A549 (cell line): ENCODE results near the gene DEPDC1B.

Source experiments
- CBX8 ChIP-seq: fragments of 200-600 bp; sonication (generic); IDR thresholded peaks from 2 replicates; pipeline ENCODE4 v1.6.1; 2016
- CEBPB ChIP-seq, 2 experiments: fragments of >200 bp in 1 of 2; sonication (Bioruptor Twin) in 1 of 2; formaldehyde crosslinking in 1 of 2; IDR thresholded peaks; 2 replicates each; pipeline ENCODE4 v1.6.1; 2012 to 2016
- CTCF ChIP-seq: fragments of >200 bp; sonication (Bioruptor Twin); formaldehyde crosslinking; IDR thresholded peaks from 3 replicates; pipeline ENCODE4 v1.5.1; 2016
- EP300 ChIP-seq, 2 experiments: fragments of >200 bp; sonication (Bioruptor Twin); formaldehyde crosslinking; IDR thresholded peaks; 2 replicates in 1 of 2; 3 replicates in 1 of 2; pipeline ENCODE4 v1.6.1; 2016 to 2017
- HOXA7 ChIP-seq: fragments of 250-450 bp; sonication (Bioruptor Pico); IDR thresholded peaks from 2 replicates; pipeline ENCODE4 v1.5.0; 2020; ENCODE audit warnings: mild to moderate bottlenecking, moderate library complexity
- KDM1A ChIP-seq: fragments of 200-600 bp; sonication (generic); IDR thresholded peaks from 2 replicates; pipeline ENCODE4 v1.6.1; 2016; ENCODE audit warnings: low read depth, mild to moderate bottlenecking
- MAX ChIP-seq: IDR thresholded peaks from 2 replicates; pipeline ENCODE4 v1.6.1; 2012
- POLR2A ChIP-seq: IDR thresholded peaks from 2 replicates; pipeline ENCODE4 v1.6.1; 2012; ENCODE audit warnings: mild to moderate bottlenecking, low read length
- POLR2AphosphoS2 ChIP-seq: conservative IDR thresholded peaks from 2 replicates; pipeline ENCODE4 v1.6.1; 2012; ENCODE audit warnings: low read length, improper control_type of control experiment, inconsistent platforms
- ZFP36 ChIP-seq: fragments of 450-650 bp; IDR thresholded peaks from 2 replicates; pipeline ENCODE4 v1.6.1; 2014; ENCODE audit warnings: borderline replicate concordance; ENCODE audit not compliant: partially characterized antibody
- ZSCAN20 ChIP-seq: fragments of 250-450 bp; sonication (Bioruptor Pico); IDR thresholded peaks from 2 replicates; pipeline ENCODE4 v1.8.0; 2022; ENCODE audit warnings: mild to moderate bottlenecking, moderate library complexity

GRCh38 chr5:60568646-60569045 lies 131.3 kb downstream of the DEPDC1B start:
- TF ChIP-seq ZFP36: peak; percentile 60
- no peak for TF ChIP-seq KDM1A
- no peak for TF ChIP-seq POLR2A
- no peak for TF ChIP-seq CTCF
- no peak for TF ChIP-seq HOXA7 (CRISPR knock-in tag)
- TF ChIP-seq CBX8: no peak
- TF ChIP-seq ZSCAN20 (CRISPR knock-in tag): no peak
- no peak for TF ChIP-seq MAX
- TF ChIP-seq CEBPB (IDR thresholded peaks at IDR 0.05): no peak
- no peak for TF ChIP-seq POLR2AphosphoS2
- no peak for TF ChIP-seq EP300 (IDR thresholded peaks at IDR 0.05)
